OCI-LY1 (cell line): ENCODE data around the gene BRD3OS.

Experiments used
- CTCF ChIP-seq: fragments of 200-600 bp; sonication (generic), shearing (Covaris generic); IDR thresholded peaks from 2 replicates; pipeline ENCODE4 v1.5.1; 2017; ENCODE audit warnings: mild to moderate bottlenecking, antibody characterized with exemption, low read length, moderate library complexity, mixed read lengths
- EZH2 ChIP-seq: fragments of 200-600 bp; sonication (generic), shearing (Covaris generic); IDR thresholded peaks from 2 replicates; pipeline ENCODE4 v1.8.0; 2017; ENCODE audit warnings: borderline replicate concordance, mixed run types, mild to moderate bottlenecking, antibody characterized with exemption, low read length, moderate library complexity, mixed read lengths

GRCh38 chr9:134034215-134035040 is 9.1 kb downstream of the BRD3OS start:
- TF ChIP-seq CTCF = no peak
- no peak for TF ChIP-seq EZH2
